Prostate gland (tissue), 2 donors: ENCODE measurements around the gene PCGF2.

Experiments
- CTCF ChIP-seq, 4 experiments: fragments of 200-600 bp in 2 of 4; fragments of 450-650 bp in 2 of 4; sonication (generic) in 2 of 4; IDR thresholded peaks; 1 replicate in 3 of 4; 2 replicates in 1 of 4; pipeline ENCODE4 v1.5.1; 2016 to 2019; ENCODE audit warnings: antibody characterized with exemption in 4 of 4, mild to moderate bottlenecking in 2 of 4, moderate library complexity in 2 of 4
- POLR2A ChIP-seq: fragments of 450-650 bp; IDR thresholded peaks from one replicate; pipeline ENCODE4 v1.6.1; 2016; ENCODE audit warnings: antibody characterized with exemption, mild to moderate bottlenecking

GRCh38 chr17:38779965-38780752, 32.0 kb upstream of the PCGF2 start:
- TF ChIP-seq POLR2A: no peak
- no peak for TF ChIP-seq CTCF (IDR thresholded peaks at IDR 0.05)
